Activated CD4-positive, CD25-positive, alpha-beta regulatory T cell treated with anti-CD3 and anti-CD28 coated beads, Interleukin-2, amount 50 U/mL, for 72 hours (primary cell): Measurements from ENCODE around the gene THBS3.

Source experiments
- DNase-seq: peaks from one replicate; pipeline ENCODE4 v3.0.0; 2021

THBS3 gene

GRCh38 chr1:155186794-155187455 lies 20.8 kb downstream of the THBS3 start:
- DNase-seq: no peak

GRCh38 chr1:155186067-155186793 lies 21.5 kb downstream of the THBS3 start:
- no peak for DNase-seq

- DNase-seq: no peak
These were observed 22.0 kb downstream of the THBS3 start for GRCh38 chr1:155185783-155186066.

GRCh38 chr1:155184835-155185782 lies 22.6 kb downstream of the THBS3 start:
- no peak for DNase-seq

- no peak for DNase-seq
These were observed 23.3 kb downstream of the THBS3 start for GRCh38 chr1:155184351-155184811.

GRCh38 chr1:155183775-155184221 lies 23.9 kb downstream of the THBS3 start:
- no peak for DNase-seq

GRCh38 chr1:155182052-155182550 lies 25.6 kb downstream of the THBS3 start:
- DNase-seq: no peak

GRCh38 chr1:155181371-155182051 lies 26.2 kb downstream of the THBS3 start:
- DNase-seq: no peak

- peak; percentile 29 for DNase-seq
These were observed 28.3 kb downstream of the THBS3 start for GRCh38 chr1:155179112-155180031.

GRCh38 chr1:155178441-155179111 lies 29.1 kb downstream of the THBS3 start:
- peak; percentile 28 for DNase-seq

GRCh38 chr1:155177918-155178281 lies 29.8 kb downstream of the THBS3 start:
- DNase-seq: peak; percentile 14

- peak; percentile 30 for DNase-seq
These were observed 30.3 kb downstream of the THBS3 start for GRCh38 chr1:155177192-155177917.

GRCh38 chr1:155176544-155177071 lies 31.1 kb downstream of the THBS3 start:
- DNase-seq: peak; percentile 88

- DNase-seq: peak; percentile 30
These were observed 31.7 kb downstream of the THBS3 start for GRCh38 chr1:155175927-155176371.

- DNase-seq: peak; percentile 30
These were observed 32.3 kb downstream of the THBS3 start for GRCh38 chr1:155175281-155175926.

GRCh38 chr1:155174324-155175280 lies 33.1 kb downstream of the THBS3 start:
- peak; percentile 42 for DNase-seq

GRCh38 chr1:155173478-155174323 lies 34.0 kb downstream of the THBS3 start, which contains the start of gene TRIM46:
Gene TRIM46, plus strand, starts transcription at chr1:155173849. Its CDS starts 118 bp downstream, at chr1:155173967.
- DNase-seq: peak; percentile 66
